ENCODE data around the gene CSAD.

DNA sequence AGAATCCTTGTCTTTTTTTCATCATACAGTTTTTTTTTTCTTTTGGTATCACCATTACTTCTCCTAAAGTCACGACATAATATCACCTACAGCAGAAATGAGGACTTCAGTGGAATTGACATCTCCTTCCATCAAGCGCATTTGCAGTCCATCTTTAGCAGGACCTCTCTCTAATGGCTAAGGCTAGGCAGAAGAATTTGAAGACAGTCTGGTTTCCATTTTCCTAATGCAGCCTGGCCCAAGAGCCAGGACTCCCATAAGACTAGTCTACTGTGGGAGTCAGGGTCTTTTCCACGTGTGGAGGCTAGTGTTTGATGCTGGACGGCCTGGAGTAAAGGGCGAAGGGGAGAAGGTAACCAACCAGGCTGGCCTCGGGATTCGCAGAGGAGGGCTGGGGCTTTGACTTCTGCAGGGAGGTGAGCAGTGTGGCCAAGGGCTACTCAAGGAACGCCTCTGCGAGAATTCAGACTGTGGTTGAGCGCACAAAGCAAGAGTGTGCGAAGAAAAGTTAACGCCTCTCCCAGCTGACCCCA, 972 bp downstream of the CSAD start:
- TF ChIP-seq, protein P1, sequence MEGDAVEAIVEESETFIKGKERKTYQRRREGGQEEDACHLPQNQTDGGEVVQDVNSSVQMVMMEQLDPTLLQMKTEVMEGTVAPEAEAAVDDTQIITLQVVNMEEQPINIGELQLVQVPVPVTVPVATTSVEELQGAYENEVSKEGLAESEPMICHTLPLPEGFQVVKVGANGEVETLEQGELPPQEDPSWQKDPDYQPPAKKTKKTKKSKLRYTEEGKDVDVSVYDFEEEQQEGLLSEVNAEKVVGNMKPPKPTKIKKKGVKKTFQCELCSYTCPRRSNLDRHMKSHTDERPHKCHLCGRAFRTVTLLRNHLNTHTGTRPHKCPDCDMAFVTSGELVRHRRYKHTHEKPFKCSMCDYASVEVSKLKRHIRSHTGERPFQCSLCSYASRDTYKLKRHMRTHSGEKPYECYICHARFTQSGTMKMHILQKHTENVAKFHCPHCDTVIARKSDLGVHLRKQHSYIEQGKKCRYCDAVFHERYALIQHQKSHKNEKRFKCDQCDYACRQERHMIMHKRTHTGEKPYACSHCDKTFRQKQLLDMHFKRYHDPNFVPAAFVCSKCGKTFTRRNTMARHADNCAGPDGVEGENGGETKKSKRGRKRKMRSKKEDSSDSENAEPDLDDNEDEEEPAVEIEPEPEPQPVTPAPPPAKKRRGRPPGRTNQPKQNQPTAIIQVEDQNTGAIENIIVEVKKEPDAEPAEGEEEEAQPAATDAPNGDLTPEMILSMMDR (IDR thresholded peaks at IDR 0.05) = no peak
- no peak for TF ChIP-seq POLR2AphosphoS5 (IDR thresholded peaks at IDR 0.05; ENCODE audit: low read depth, low read length)
- TF ChIP-seq, protein P2, sequence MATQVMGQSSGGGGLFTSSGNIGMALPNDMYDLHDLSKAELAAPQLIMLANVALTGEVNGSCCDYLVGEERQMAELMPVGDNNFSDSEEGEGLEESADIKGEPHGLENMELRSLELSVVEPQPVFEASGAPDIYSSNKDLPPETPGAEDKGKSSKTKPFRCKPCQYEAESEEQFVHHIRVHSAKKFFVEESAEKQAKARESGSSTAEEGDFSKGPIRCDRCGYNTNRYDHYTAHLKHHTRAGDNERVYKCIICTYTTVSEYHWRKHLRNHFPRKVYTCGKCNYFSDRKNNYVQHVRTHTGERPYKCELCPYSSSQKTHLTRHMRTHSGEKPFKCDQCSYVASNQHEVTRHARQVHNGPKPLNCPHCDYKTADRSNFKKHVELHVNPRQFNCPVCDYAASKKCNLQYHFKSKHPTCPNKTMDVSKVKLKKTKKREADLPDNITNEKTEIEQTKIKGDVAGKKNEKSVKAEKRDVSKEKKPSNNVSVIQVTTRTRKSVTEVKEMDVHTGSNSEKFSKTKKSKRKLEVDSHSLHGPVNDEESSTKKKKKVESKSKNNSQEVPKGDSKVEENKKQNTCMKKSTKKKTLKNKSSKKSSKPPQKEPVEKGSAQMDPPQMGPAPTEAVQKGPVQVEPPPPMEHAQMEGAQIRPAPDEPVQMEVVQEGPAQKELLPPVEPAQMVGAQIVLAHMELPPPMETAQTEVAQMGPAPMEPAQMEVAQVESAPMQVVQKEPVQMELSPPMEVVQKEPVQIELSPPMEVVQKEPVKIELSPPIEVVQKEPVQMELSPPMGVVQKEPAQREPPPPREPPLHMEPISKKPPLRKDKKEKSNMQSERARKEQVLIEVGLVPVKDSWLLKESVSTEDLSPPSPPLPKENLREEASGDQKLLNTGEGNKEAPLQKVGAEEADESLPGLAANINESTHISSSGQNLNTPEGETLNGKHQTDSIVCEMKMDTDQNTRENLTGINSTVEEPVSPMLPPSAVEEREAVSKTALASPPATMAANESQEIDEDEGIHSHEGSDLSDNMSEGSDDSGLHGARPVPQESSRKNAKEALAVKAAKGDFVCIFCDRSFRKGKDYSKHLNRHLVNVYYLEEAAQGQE (IDR thresholded peaks at IDR 0.05; ENCODE audit: insufficient read depth in 1 of 2, low read depth in 2 of 2, low read length in 1 of 2) = no peak
